Measurements from ENCODE around the gene MIDN.

DNA sequence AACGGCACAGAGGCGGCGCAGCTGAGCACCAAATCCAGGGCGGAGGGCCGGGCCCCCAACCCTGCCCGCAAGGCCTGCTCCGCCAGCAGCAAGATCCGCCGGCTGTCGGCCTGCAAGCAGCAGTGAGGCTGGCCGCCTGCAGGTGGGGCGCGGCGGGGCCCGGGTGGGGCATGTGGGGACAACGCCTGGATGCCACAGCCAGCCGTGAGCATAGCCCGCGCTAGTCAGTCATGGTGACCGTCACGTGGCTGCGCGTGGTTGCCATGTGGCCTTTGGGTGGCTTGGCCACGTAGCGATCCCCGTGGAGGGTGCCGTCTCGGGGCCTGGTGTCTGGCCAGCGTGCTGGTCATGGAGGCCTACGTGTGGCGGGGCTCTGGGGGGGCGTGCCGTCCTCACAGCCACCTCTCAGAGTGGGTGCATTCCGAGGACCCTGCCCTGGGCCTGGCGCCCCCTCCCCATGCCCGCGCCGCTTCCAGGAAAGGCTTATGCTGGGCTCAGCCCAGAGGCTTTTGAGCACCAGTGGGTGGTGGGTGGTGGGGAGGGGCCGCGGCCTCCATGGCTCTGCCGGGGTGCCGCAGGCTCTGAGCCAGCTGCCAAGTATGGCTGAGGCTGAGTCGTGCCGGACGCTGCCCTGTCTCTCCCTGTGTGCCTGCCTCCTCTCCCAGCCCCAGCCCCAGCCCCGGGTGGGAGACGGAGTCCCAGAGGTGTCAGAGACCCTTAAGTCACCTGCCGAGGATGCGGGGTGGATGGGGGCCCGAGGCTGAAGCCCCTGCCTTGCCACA, 21.7 kb upstream of the MIDN start:
- TF ChIP-seq GATA3 (IDR thresholded peaks at IDR 0.05; ENCODE audit: low read depth, low read length) (no peak), GATA2 (IDR thresholded peaks at IDR 0.05; ENCODE audit: low read depth, low read length) (no peak)

Measured in SH-SY5Y (cell line).